IMR-90 (cell line): ENCODE measurements around the gene RMDN3. TPM values are rescaled to one million over a fixed set of nuclear protein-coding genes. Genes with fewer than 3 reads are reported as not detected.

Experiments used
- ATAC-seq: fragments of 200-7000 bp; cut with Tn5 transposase; 2 replicates; pipeline ENCODE4 v1.9.1; 2020; ENCODE audit warnings: low read depth, mild to moderate bottlenecking, moderate library complexity
- BruUV-seq: library from RNA; stranded (reverse); fragments of 400-500 nt; replicated peaks from 2 replicates; lab custom pipeline; 2021; lab: Mats Ljungman, UMichigan
- CTCF ChIA-PET: fragments of 300-600 bp; formaldehyde crosslinking; extraction: SDS; loops from one replicate; lab custom pipeline; 2021; ENCODE audit warnings: antibody characterized with exemption; lab: Yijun Ruan, JAX
- POLR2A ChIA-PET: fragments of 300-600 bp; sonication (Branson Sonifier 250); formaldehyde crosslinking; loops from one replicate; lab custom pipeline; 2022; ENCODE audit warnings: antibody characterized with exemption; ENCODE audit not compliant: unreplicated experiment; lab: Charles Lee
- DNase-seq: peaks from one replicate; pipeline ENCODE4 v3.0.0; 2013
- H2AFZ ChIP-seq: replicated peaks from 2 replicates; pipeline ENCODE3; 2013; ENCODE audit warnings: low read length, mild to moderate bottlenecking; ENCODE audit not compliant: poor library complexity
- H2AK5ac ChIP-seq: 2 replicates; pipeline ENCODE4 v1.6.1; 2013; ENCODE audit warnings: low read depth, low read length, inconsistent platforms
- H2AK9ac ChIP-seq: replicated peaks from 2 replicates; pipeline ENCODE3; 2013; ENCODE audit warnings: mild to moderate bottlenecking, low read depth, low read length, moderate library complexity; ENCODE audit not compliant: poor library complexity
- H2BK120ac ChIP-seq: 2 replicates; pipeline ENCODE4 v1.6.1; 2013; ENCODE audit warnings: low read depth, low read length, inconsistent platforms
- H2BK15ac ChIP-seq: 3 replicates; pipeline ENCODE4 v1.6.1; 2013; ENCODE audit warnings: low read depth, low read length, inconsistent platforms
- H2BK20ac ChIP-seq: 2 replicates; pipeline ENCODE4 v1.6.1; 2013; ENCODE audit warnings: low read depth, mild to moderate bottlenecking, inconsistent platforms, low read length, moderate library complexity
- H2BK5ac ChIP-seq: 2 replicates; pipeline ENCODE4 v1.6.1; 2013; ENCODE audit warnings: mild to moderate bottlenecking, low read depth, low read length, inconsistent platforms; ENCODE audit not compliant: poor library complexity, severe bottlenecking
- H3K14ac ChIP-seq: replicated peaks from 2 replicates; pipeline ENCODE4 v1.6.1; 2013; ENCODE audit warnings: low read depth, low read length, inconsistent platforms
- H3K18ac ChIP-seq: 2 replicates; pipeline ENCODE4 v1.6.1; 2013; ENCODE audit warnings: low read depth, low read length, control low read depth
- H3K23ac ChIP-seq: 2 replicates; pipeline ENCODE4 v1.6.1; 2013; ENCODE audit warnings: low read depth, low read length, inconsistent platforms
- H3K27ac ChIP-seq: 2 replicates; pipeline ENCODE4 v1.5.1; 2013; ENCODE audit warnings: mild to moderate bottlenecking, control low read depth, low read length; ENCODE audit not compliant: insufficient read depth
- H3K27me3 ChIP-seq: 2 replicates; pipeline ENCODE4 v1.6.1; 2013; ENCODE audit warnings: low read length; ENCODE audit not compliant: control insufficient read depth, insufficient read depth
- H3K36me3 ChIP-seq: 2 replicates; pipeline ENCODE4 v1.6.1; 2013; ENCODE audit warnings: low read length, mixed read lengths; ENCODE audit not compliant: control insufficient read depth, insufficient read depth
- H3K4ac ChIP-seq: 2 replicates; pipeline ENCODE4 v1.6.1; 2013; ENCODE audit warnings: low read depth, low read length, inconsistent platforms
- H3K4me1 ChIP-seq: 2 replicates; pipeline ENCODE4 v1.6.1; 2013; ENCODE audit warnings: low read length, mixed read lengths; ENCODE audit not compliant: control insufficient read depth, insufficient read depth
- H3K4me2 ChIP-seq: 2 replicates; pipeline ENCODE4 v1.6.1; 2013; ENCODE audit warnings: low read depth, mild to moderate bottlenecking, control low read depth, low read length, moderate library complexity
- H3K4me3 ChIP-seq: 2 replicates; pipeline ENCODE4 v1.5.1; 2013; ENCODE audit warnings: low read depth, mild to moderate bottlenecking, control low read depth, low read length, moderate library complexity; ENCODE audit not compliant: insufficient read depth
- H3K56ac ChIP-seq: 2 replicates; pipeline ENCODE4 v1.6.1; 2013; ENCODE audit warnings: low read length, inconsistent platforms; ENCODE audit not compliant: insufficient read depth; ENCODE audit errors: extremely low read depth
- H3K79me1 ChIP-seq, 2 experiments: 2 replicates each; pipeline ENCODE4 v1.6.1; 2013; ENCODE audit warnings: low read length in 2 of 2, inconsistent platforms in 1 of 2, low read depth in 1 of 2
- H3K9ac ChIP-seq: 2 replicates; pipeline ENCODE4 v1.6.1; 2013; ENCODE audit warnings: low read depth, low read length, control low read depth
- H3K9me1 ChIP-seq: 2 replicates; pipeline ENCODE4 v1.6.1; 2013; ENCODE audit warnings: low read length, inconsistent platforms; ENCODE audit not compliant: insufficient read depth
- H3K9me3 ChIP-seq: 2 replicates; pipeline ENCODE4 v1.6.1; 2013; ENCODE audit warnings: low read length; ENCODE audit not compliant: control insufficient read depth, insufficient read depth
- H4K20me1 ChIP-seq: 2 replicates; pipeline ENCODE4 v1.6.1; 2013; ENCODE audit warnings: low read length, inconsistent platforms; ENCODE audit not compliant: insufficient read depth
- H4K5ac ChIP-seq: 2 replicates; pipeline ENCODE4 v1.6.1; 2013; ENCODE audit warnings: mild to moderate bottlenecking, low read depth, low read length, control low read depth
- H4K8ac ChIP-seq, 2 experiments: 2 replicates each; pipeline ENCODE4 v1.6.1; 2013; ENCODE audit warnings: low read depth in 2 of 2, low read length in 2 of 2, control low read depth in 1 of 2, inconsistent platforms in 1 of 2
- H4K91ac ChIP-seq: 2 replicates; pipeline ENCODE4 v1.6.1; 2013; ENCODE audit warnings: low read depth, low read length, inconsistent platforms; ENCODE audit not compliant: insufficient read depth
- BHLHE40 ChIP-seq: fragments of 150-350 bp; IDR thresholded peaks from 2 replicates; pipeline ENCODE4 v1.6.1; 2016; ENCODE audit warnings: mild to moderate bottlenecking, low read depth, low read length
- FOS ChIP-seq: fragments of 150-350 bp; IDR thresholded peaks from 2 replicates; pipeline ENCODE4 v1.6.1; 2016; ENCODE audit warnings: low read depth, low read length
- MAZ ChIP-seq: IDR thresholded peaks from 2 replicates; pipeline ENCODE4 v1.6.1; 2012; ENCODE audit warnings: low read depth, mild to moderate bottlenecking, low read length, improper control_type of control experiment, moderate library complexity, borderline replicate concordance
- MXI1 ChIP-seq: IDR thresholded peaks from 2 replicates; pipeline ENCODE4 v1.6.1; 2012; ENCODE audit warnings: low read depth, mild to moderate bottlenecking, low read length, moderate library complexity, borderline replicate concordance
- NFE2L2 ChIP-seq: fragments of 150-350 bp; IDR thresholded peaks from 2 replicates; pipeline ENCODE4 v1.6.1; 2016; ENCODE audit warnings: low read depth, mild to moderate bottlenecking, low read length
- POLR2A ChIP-seq: IDR thresholded peaks from 2 replicates; pipeline ENCODE4 v1.6.1; 2012; ENCODE audit warnings: mild to moderate bottlenecking, low read depth, low read length
- RAD21 ChIP-seq: IDR thresholded peaks from 2 replicates; pipeline ENCODE4 v1.6.1; 2012; ENCODE audit warnings: low read length, improper control_type of control experiment
- RFX5 ChIP-seq: IDR thresholded peaks from 2 replicates; pipeline ENCODE4 v1.8.0; 2012; ENCODE audit warnings: low read depth, mild to moderate bottlenecking, low read length, moderate library complexity
- WGBS, 2 experiments: methylation state at CpG; one replicate each; pipeline versions ENCODE4 v1.1.5 to v1.1.7; 2013; ENCODE audit warnings: missing lambda C conversion rate in 2 of 2; ENCODE audit not compliant: insufficient read length in 1 of 2; ENCODE audit errors: extremely low coverage in 2 of 2; 5-methylcytosine and 5-hydroxymethylcytosine counted together
- dilution Hi-C: fragments of 300-500 bp; cut with HindIII; formaldehyde crosslinking; loops from one replicate; pipeline ENCODE4 v1.14.3; 2018; ENCODE audit warnings: low sequenced_read_pairs; ENCODE audit not compliant: unreplicated experiment
- in situ Hi-C: fragments of 300-500 bp; cut with MboI; formaldehyde crosslinking; loops from 3 replicates; pipeline ENCODE4 v1.14.3; 2019; ENCODE audit warnings: low sequenced_read_pairs, inconsistent platforms, mixed read lengths
- intact Hi-C: fragments of 100-400 bp; cut with micrococcal nuclease; formaldehyde crosslinking; loops from 2 replicates; pipeline ENCODE4 v1.10.0; 2022
- polyA plus RNA-seq, 3 experiments: library from polyadenylated mRNA; depleted of rRNA; stranded (reverse); fragments of >200 nt; gene quantifications; 2 replicates each; pipeline ENCODE4 v1.2.3, GENCODE V29; 2012; ENCODE audit warnings: low replicate concordance in 1 of 3
- total RNA-seq: library from RNA; depleted of rRNA; stranded (reverse); fragments of >200 nt; gene quantifications from 2 replicates; pipeline ENCODE4 v1.2.3, GENCODE V29; 2012
- TF ChIP-seq, protein P1 (sequence below): conservative IDR thresholded peaks from 2 replicates; pipeline ENCODE4 v1.5.1; 2012; ENCODE audit warnings: mild to moderate bottlenecking, low read depth, low read length, improper control_type of control experiment
- TF ChIP-seq, protein P2 (sequence below): fragments of 150-350 bp; IDR thresholded peaks from 2 replicates; pipeline ENCODE4 v1.6.1; 2017; ENCODE audit warnings: mild to moderate bottlenecking, antibody characterized with exemption, low read length, low read depth
- TF ChIP-seq, protein P3 (sequence below): fragments of 150-350 bp; IDR thresholded peaks from 2 replicates; pipeline ENCODE4 v1.6.1; 2016; ENCODE audit warnings: low read depth, mild to moderate bottlenecking, low read length, moderate library complexity, borderline replicate concordance

The RMDN3 gene
- total and polyA plus RNA-seq, 2 of the 4 experiments (the other 2 are of a cell fraction) = 14.7 to 25.7 TPM

DNA sequence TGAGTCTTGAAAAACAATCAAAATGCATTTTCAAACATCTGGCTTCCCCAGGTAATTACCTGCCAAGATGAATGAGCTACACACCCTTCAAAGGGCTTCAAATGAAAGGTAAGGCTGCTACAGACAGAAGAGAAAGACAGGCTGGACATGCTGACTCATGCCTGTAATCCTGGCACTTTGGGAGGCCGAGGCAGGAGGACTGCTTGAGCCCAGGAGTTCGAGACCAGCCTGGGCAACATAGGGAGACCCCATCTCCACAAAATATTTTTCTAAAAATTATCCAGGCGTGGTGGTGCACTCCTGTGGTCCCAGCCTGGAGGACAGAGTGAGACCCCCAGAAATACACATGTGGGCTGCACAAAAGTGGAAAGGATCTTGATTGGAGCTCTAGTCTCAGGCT is 37.3 kb upstream of the RMDN3 start:
- Histone ChIP-seq H3K4ac (no peak overlapping the region), H2AFZ (no peak overlapping the region), H3K9me3 (no peaks in the 10 kb centered on the region), H3K4me3 (no peak overlapping the region), H2AK5ac (0 out of 2 replicates have a peak overlapping the region, but pooled peaks have one; percentile 43), H4K5ac (no peak overlapping the region), H3K79me1 (peaks cover 33 to 63% of the 10 kb centered on the region in 2 experiments), H4K8ac (no peak overlapping the region), H3K56ac (no peak overlapping the region), H3K4me2 (no peak overlapping the region), H2BK15ac (no peak overlapping the region), H4K91ac (no peak overlapping the region), H3K27ac (no peak overlapping the region), H3K4me1 (peaks cover 11% of the 10 kb centered on the region), H2BK20ac (no peak overlapping the region), H3K14ac (no peak overlapping the region), H2AK9ac (no peak overlapping the region), H3K9me1 (peaks cover 14% of the 10 kb centered on the region; the same call in 1 of the 2 replicates), H3K27me3 (no peaks in the 10 kb centered on the region), H3K36me3 (peaks cover 2% of the 10 kb centered on the region; the same call in 1 of the 2 replicates), H3K18ac (no peak overlapping the region), H2BK120ac (no peak overlapping the region), H2BK5ac (no peak overlapping the region), H3K9ac (no peak overlapping the region), H4K20me1 (peaks cover 21% of the 10 kb centered on the region; the same call in 1 of the 2 replicates), H3K23ac (no peak overlapping the region)
- no TSS peak for BruUV-seq
- no peak for DNase-seq
- no CpG with 5 or more reads among the region's 3 CpGs for WGBS, 2 experiments
- TF ChIP-seq, protein P1, sequence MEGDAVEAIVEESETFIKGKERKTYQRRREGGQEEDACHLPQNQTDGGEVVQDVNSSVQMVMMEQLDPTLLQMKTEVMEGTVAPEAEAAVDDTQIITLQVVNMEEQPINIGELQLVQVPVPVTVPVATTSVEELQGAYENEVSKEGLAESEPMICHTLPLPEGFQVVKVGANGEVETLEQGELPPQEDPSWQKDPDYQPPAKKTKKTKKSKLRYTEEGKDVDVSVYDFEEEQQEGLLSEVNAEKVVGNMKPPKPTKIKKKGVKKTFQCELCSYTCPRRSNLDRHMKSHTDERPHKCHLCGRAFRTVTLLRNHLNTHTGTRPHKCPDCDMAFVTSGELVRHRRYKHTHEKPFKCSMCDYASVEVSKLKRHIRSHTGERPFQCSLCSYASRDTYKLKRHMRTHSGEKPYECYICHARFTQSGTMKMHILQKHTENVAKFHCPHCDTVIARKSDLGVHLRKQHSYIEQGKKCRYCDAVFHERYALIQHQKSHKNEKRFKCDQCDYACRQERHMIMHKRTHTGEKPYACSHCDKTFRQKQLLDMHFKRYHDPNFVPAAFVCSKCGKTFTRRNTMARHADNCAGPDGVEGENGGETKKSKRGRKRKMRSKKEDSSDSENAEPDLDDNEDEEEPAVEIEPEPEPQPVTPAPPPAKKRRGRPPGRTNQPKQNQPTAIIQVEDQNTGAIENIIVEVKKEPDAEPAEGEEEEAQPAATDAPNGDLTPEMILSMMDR = no peak
- no peak for TF ChIP-seq RFX5
- no peak for TF ChIP-seq MAZ
- TF ChIP-seq BHLHE40 = no peak
- TF ChIP-seq, protein P2, sequence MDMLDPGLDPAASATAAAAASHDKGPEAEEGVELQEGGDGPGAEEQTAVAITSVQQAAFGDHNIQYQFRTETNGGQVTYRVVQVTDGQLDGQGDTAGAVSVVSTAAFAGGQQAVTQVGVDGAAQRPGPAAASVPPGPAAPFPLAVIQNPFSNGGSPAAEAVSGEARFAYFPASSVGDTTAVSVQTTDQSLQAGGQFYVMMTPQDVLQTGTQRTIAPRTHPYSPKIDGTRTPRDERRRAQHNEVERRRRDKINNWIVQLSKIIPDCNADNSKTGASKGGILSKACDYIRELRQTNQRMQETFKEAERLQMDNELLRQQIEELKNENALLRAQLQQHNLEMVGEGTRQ = no peak
- no peak for TF ChIP-seq FOS
- TF ChIP-seq POLR2A = no peak
- TF ChIP-seq RAD21 = no peak
- TF ChIP-seq NFE2L2 = no peak
- no peak for TF ChIP-seq MXI1
- TF ChIP-seq, protein P3, sequence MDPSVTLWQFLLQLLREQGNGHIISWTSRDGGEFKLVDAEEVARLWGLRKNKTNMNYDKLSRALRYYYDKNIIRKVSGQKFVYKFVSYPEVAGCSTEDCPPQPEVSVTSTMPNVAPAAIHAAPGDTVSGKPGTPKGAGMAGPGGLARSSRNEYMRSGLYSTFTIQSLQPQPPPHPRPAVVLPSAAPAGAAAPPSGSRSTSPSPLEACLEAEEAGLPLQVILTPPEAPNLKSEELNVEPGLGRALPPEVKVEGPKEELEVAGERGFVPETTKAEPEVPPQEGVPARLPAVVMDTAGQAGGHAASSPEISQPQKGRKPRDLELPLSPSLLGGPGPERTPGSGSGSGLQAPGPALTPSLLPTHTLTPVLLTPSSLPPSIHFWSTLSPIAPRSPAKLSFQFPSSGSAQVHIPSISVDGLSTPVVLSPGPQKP = no peak
- dilution Hi-C loops = no loop called here
- in situ Hi-C loops = no loop called here
- POLR2A ChIA-PET = no interaction called here
- intact Hi-C loops = no loop called here
- CTCF ChIA-PET = interaction anchor here (1.0 kb wide), 1 partner anchor 12 kb away, joined by 5 read pairs; no protein-coding TSS in a partner anchor
- no peak for ATAC-seq
